Activated CD4-positive, alpha-beta T cell treated with anti-CD3 and anti-CD28 coated beads, Interleukin-2, amount 10 ng/mL, durations not matched to agents 7 days and 5 days (primary cell): Measurements from ENCODE around the gene KRT6A. TPM values are rescaled to one million over a fixed set of nuclear protein-coding genes. Genes with fewer than 3 reads are reported as not detected.
"Not testable (repeated sequence)": the region's sequence is repeated elsewhere in the genome, so short reads cannot be mapped to it uniquely, and the experiment has no call there.

Experiments used
- CTCF ChIA-PET: fragments of 350-600 bp; sonication (Branson Sonifier 250); formaldehyde crosslinking; loops from one replicate; lab custom pipeline; 2021; ENCODE audit warnings: antibody characterized with exemption; lab: Charles Lee
- POLR2A ChIA-PET: fragments of 350-600 bp; sonication (Branson Sonifier 250); formaldehyde crosslinking; loops from one replicate; lab custom pipeline; 2021; ENCODE audit warnings: antibody characterized with exemption; lab: Charles Lee
- DNase-seq: peaks from one replicate; pipeline ENCODE4 v3.0.0-alpha.2; 2020
- H3K27ac Mint-ChIP-seq: one replicate; pipeline ENCODE4 v1.8.0; 2021; ENCODE audit warnings: mild to moderate bottlenecking, moderate library complexity, mixed read lengths
- H3K27me3 Mint-ChIP-seq: one replicate; pipeline ENCODE4 v1.8.0; 2021; ENCODE audit warnings: mixed read lengths
- H3K36me3 Mint-ChIP-seq: one replicate; pipeline ENCODE4 v1.8.0; 2021; ENCODE audit warnings: low read depth, mixed read lengths
- H3K4me1 Mint-ChIP-seq: one replicate; pipeline ENCODE4 v1.8.0; 2021; ENCODE audit warnings: mixed read lengths
- H3K4me3 Mint-ChIP-seq: one replicate; pipeline ENCODE4 v1.8.0; 2021; ENCODE audit warnings: mild to moderate bottlenecking, moderate library complexity, mixed read lengths
- H3K9me3 Mint-ChIP-seq: one replicate; pipeline ENCODE4 v1.8.0; 2021; ENCODE audit warnings: mixed read lengths
- total RNA-seq, 2 experiments: library from RNA; stranded (reverse); gene quantifications; one replicate each; pipeline ENCODE4 v1.2.3, GENCODE V29; 2021

Gene KRT6A
- total RNA-seq, 2 experiments from 2014 or later, result not detected

- CTCF ChIA-PET, DNase-seq, H3K27ac Mint-ChIP-seq, H3K4me3 Mint-ChIP-seq, H3K36me3 Mint-ChIP-seq, H3K4me1 Mint-ChIP-seq, POLR2A ChIA-PET, H3K9me3 Mint-ChIP-seq: not testable (repeated sequence)
- peaks cover 25% of the 10 kb centered on the region for H3K27me3 Mint-ChIP-seq
These were observed 1.6 kb downstream of the KRT6A start for GRCh38 chr12:52491495-52491894.

GRCh38 chr12:52488736-52489135, 4.3 kb downstream of the KRT6A start:
- Mint-ChIP-seq H3K36me3 (no peaks in the 10 kb centered on the region), H3K27ac (no peak overlapping the region), H3K27me3 (peaks cover 41% of the 10 kb centered on the region), H3K9me3 (peaks cover 4% of the 10 kb centered on the region), H3K4me1 (no peaks in the 10 kb centered on the region), H3K4me3 (no peak overlapping the region)
- CTCF ChIA-PET, result no interaction called here
- no peak for DNase-seq
- POLR2A ChIA-PET, result no interaction called here

- H3K4me1 Mint-ChIP-seq, H3K4me3 Mint-ChIP-seq, POLR2A ChIA-PET, H3K27ac Mint-ChIP-seq, H3K36me3 Mint-ChIP-seq, H3K9me3 Mint-ChIP-seq, CTCF ChIA-PET, DNase-seq: not testable (repeated sequence)
- peaks cover 49% of the 10 kb centered on the region for H3K27me3 Mint-ChIP-seq
These were observed 5.2 kb downstream of the KRT6A start for GRCh38 chr12:52487744-52488443.

GRCh38 chr12:52487211-52487610, 5.8 kb downstream of the KRT6A start:
- Mint-ChIP-seq H3K27ac (no peak overlapping the region), H3K4me3 (no peak overlapping the region), H3K4me1 (no peaks in the 10 kb centered on the region), H3K36me3 (no peaks in the 10 kb centered on the region), H3K9me3 (peaks cover 4% of the 10 kb centered on the region), H3K27me3 (peaks cover 54% of the 10 kb centered on the region)
- ChIA-PET CTCF (no interaction called here), POLR2A (no interaction called here)
- DNase-seq, result no peak

GRCh38 chr12:52486166-52487105, 6.6 kb downstream of the KRT6A start:
- H3K4me3 Mint-ChIP-seq, result no peak overlapping the region
- DNase-seq, result no peak
- peaks cover 57% of the 10 kb centered on the region for H3K27me3 Mint-ChIP-seq
- H3K36me3 Mint-ChIP-seq, result no peaks in the 10 kb centered on the region
- ChIA-PET CTCF (no interaction called here), POLR2A (no interaction called here)
- no peaks in the 10 kb centered on the region for H3K4me1 Mint-ChIP-seq
- peaks cover 4% of the 10 kb centered on the region for H3K9me3 Mint-ChIP-seq
- no peak overlapping the region for H3K27ac Mint-ChIP-seq

GRCh38 chr12:52480073-52480472, 13.0 kb downstream of the KRT6A start:
- CTCF ChIA-PET, result no interaction called here
- Mint-ChIP-seq H3K4me1 (no peaks in the 10 kb centered on the region), H3K4me3 (no peak overlapping the region), H3K27me3 (peaks cover 47% of the 10 kb centered on the region), H3K9me3 (peaks cover 11% of the 10 kb centered on the region), H3K27ac (no peak overlapping the region), H3K36me3 (no peaks in the 10 kb centered on the region)
- no peak for DNase-seq
- POLR2A ChIA-PET, result no interaction called here

GRCh38 chr12:52477651-52478050, 15.4 kb downstream of the KRT6A start:
- DNase-seq, result no peak
- H3K9me3 Mint-ChIP-seq, result peaks cover 8% of the 10 kb centered on the region
- no peaks in the 10 kb centered on the region for H3K36me3 Mint-ChIP-seq
- ChIA-PET CTCF (no interaction called here), POLR2A (no interaction called here)
- no peaks in the 10 kb centered on the region for H3K4me1 Mint-ChIP-seq
- H3K27ac Mint-ChIP-seq, result no peak overlapping the region
- peaks cover 31% of the 10 kb centered on the region for H3K27me3 Mint-ChIP-seq
- no peak overlapping the region for H3K4me3 Mint-ChIP-seq

GRCh38 chr12:52474212-52474611, 18.8 kb downstream of the KRT6A start:
- no peak for DNase-seq
- Mint-ChIP-seq H3K27me3 (peaks cover 17% of the 10 kb centered on the region), H3K36me3 (no peaks in the 10 kb centered on the region), H3K4me3 (no peak overlapping the region), H3K27ac (no peak overlapping the region), H3K9me3 (peaks cover 4% of the 10 kb centered on the region), H3K4me1 (no peaks in the 10 kb centered on the region)
- ChIA-PET POLR2A (no interaction called here), CTCF (no interaction called here)

- Mint-ChIP-seq H3K4me1 (no peaks in the 10 kb centered on the region), H3K9me3 (peaks cover under 1% of the 10 kb centered on the region), H3K27me3 (peaks cover 17% of the 10 kb centered on the region), H3K4me3 (no peak within 1 kb of the TSS), H3K36me3 (no peaks in the 10 kb centered on the region), H3K27ac (no peak within 1 kb of the TSS)
- DNase-seq, result no peak
- CTCF ChIA-PET, result no interaction called here
- POLR2A ChIA-PET, result no interaction called here
These were observed 19.3 kb downstream of the KRT6A start, which contains the start of gene KRT6C for GRCh38 chr12:52473768-52474167. TSS of gene KRT6C (minus strand) at chr12:52473805. CDS start at chr12:52473737, 68 bp downstream.

GRCh38 chr12:52469853-52470252, 23.2 kb downstream of the KRT6A start:
- no peak overlapping the region for H3K4me3 Mint-ChIP-seq
- H3K4me1 Mint-ChIP-seq, result no peaks in the 10 kb centered on the region
- no peaks in the 10 kb centered on the region for H3K36me3 Mint-ChIP-seq
- no peak overlapping the region for H3K27ac Mint-ChIP-seq
- DNase-seq, result no peak
- H3K27me3 Mint-ChIP-seq, result peaks cover 8% of the 10 kb centered on the region
- ChIA-PET POLR2A (no interaction called here), CTCF (interaction anchor here (0.7 kb wide), 1 partner anchor 19 kb away, joined by 3 read pairs; no protein-coding TSS in a partner anchor)
- H3K9me3 Mint-ChIP-seq, result no peaks in the 10 kb centered on the region

GRCh38 chr12:52464897-52465296, 28.2 kb downstream of the KRT6A start:
- H3K27ac Mint-ChIP-seq, result no peak overlapping the region
- H3K27me3 Mint-ChIP-seq, result peaks cover 19% of the 10 kb centered on the region
- DNase-seq, result no peak
- ChIA-PET POLR2A (no interaction called here), CTCF (interaction anchor here (1.0 kb wide), 1 partner anchor 933 kb away, joined by 3 read pairs; no protein-coding TSS in a partner anchor)
- H3K4me3 Mint-ChIP-seq, result no peak overlapping the region
- H3K9me3 Mint-ChIP-seq, result no peaks in the 10 kb centered on the region
- no peaks in the 10 kb centered on the region for H3K4me1 Mint-ChIP-seq
- H3K36me3 Mint-ChIP-seq, result no peaks in the 10 kb centered on the region

GRCh38 chr12:52461693-52462092, 31.4 kb downstream of the KRT6A start:
- DNase-seq, result no peak
- CTCF ChIA-PET, result interaction anchor here (1.6 kb wide), 1 partner anchor 240 kb away, joined by 3 read pairs; no protein-coding TSS in a partner anchor
- Mint-ChIP-seq H3K27me3 (peaks cover 31% of the 10 kb centered on the region), H3K4me1 (no peaks in the 10 kb centered on the region), H3K36me3 (no peaks in the 10 kb centered on the region), H3K27ac (no peak overlapping the region), H3K9me3 (no peaks in the 10 kb centered on the region), H3K4me3 (no peak overlapping the region)
- POLR2A ChIA-PET, result no interaction called here

GRCh38 chr12:52458861-52459260, 34.2 kb downstream of the KRT6A start:
- Mint-ChIP-seq H3K36me3 (no peaks in the 10 kb centered on the region), H3K27me3 (peaks cover 33% of the 10 kb centered on the region), H3K27ac (no peak overlapping the region), H3K4me1 (peaks cover 8% of the 10 kb centered on the region), H3K9me3 (no peaks in the 10 kb centered on the region), H3K4me3 (no peak overlapping the region)
- DNase-seq, result no peak
- ChIA-PET POLR2A (no interaction called here), CTCF (interaction anchor here (0.7 kb wide), 1 partner anchor 237 kb away, joined by 3 read pairs; no protein-coding TSS in a partner anchor)
